Fibroblast of villous mesenchyme (primary cell): ENCODE data around the gene TSSK2. TPM values are rescaled to one million over a fixed set of nuclear protein-coding genes. Genes with fewer than 3 reads are reported as not detected.

ENCODE experiments used
- DNase-seq: peaks from one replicate; pipeline ENCODE4 v3.0.0-alpha.2; 2010; ENCODE audit warnings: low read depth
- H3K4me3 ChIP-seq: 2 replicates; pipeline ENCODE4 v1.5.1; 2011; ENCODE audit warnings: low read depth, mild to moderate bottlenecking, low read length
- CTCF ChIP-seq: IDR thresholded peaks from 2 replicates; pipeline ENCODE4 v1.5.1; 2012; ENCODE audit warnings: low read depth, mild to moderate bottlenecking, low read length; ENCODE audit not compliant: insufficient read depth
- total RNA-seq: library from RNA; depleted of rRNA; stranded (reverse); fragments of >200 nt; gene quantifications from 2 replicates; pipeline ENCODE4 v1.2.3, GENCODE V29; 2012

Gene TSSK2
- total RNA-seq, 1 donor, result not detected

GRCh38 chr22:19136915-19137314 is 5.8 kb downstream of the TSSK2 start:
- no peak for TF ChIP-seq CTCF
- no peak for DNase-seq
- H3K4me3 ChIP-seq, result no peak overlapping the region

DNA sequence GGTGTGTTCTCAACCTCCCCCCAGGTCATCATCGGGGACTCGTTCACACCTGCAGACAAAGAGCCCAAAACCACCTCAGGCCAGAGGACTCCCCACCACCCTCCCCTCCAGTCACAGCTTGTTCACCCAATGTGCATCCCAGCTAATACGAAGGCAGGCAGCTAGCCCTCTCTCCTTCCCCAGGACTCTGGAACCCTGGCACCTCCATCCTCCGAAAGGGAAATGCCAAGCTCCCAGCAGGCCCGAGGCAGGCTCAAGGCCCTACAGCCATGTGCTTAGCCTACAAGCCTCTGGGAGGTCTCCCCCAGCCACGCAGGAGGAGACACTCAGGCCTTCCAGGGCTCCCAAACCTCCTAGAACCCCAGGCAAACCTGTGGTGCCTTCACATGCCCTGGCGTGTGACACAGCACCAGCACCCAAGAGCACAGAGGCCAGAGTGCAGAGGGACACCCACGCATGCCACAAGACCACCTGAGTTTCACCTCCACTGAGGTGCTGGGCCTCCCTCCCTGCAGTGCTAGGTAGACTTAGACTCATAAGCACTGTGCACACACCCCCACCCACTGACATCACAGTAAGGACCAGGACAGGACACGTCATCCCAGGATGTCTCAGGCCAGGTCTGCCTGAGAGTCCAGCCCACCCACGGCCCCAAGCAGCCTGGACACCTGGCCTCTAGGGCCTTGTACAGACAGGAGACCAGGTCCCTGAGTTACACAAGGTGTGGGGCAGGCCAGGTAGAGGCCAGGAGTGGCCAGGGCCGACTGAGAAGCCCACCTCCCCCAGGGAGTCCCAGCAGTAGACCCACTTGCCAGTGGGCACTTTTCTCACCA is 6.5 kb downstream of the TSSK2 start:
- H3K4me3 ChIP-seq, result no peak overlapping the region
- no peak for TF ChIP-seq CTCF
- no peak for DNase-seq

DNA sequence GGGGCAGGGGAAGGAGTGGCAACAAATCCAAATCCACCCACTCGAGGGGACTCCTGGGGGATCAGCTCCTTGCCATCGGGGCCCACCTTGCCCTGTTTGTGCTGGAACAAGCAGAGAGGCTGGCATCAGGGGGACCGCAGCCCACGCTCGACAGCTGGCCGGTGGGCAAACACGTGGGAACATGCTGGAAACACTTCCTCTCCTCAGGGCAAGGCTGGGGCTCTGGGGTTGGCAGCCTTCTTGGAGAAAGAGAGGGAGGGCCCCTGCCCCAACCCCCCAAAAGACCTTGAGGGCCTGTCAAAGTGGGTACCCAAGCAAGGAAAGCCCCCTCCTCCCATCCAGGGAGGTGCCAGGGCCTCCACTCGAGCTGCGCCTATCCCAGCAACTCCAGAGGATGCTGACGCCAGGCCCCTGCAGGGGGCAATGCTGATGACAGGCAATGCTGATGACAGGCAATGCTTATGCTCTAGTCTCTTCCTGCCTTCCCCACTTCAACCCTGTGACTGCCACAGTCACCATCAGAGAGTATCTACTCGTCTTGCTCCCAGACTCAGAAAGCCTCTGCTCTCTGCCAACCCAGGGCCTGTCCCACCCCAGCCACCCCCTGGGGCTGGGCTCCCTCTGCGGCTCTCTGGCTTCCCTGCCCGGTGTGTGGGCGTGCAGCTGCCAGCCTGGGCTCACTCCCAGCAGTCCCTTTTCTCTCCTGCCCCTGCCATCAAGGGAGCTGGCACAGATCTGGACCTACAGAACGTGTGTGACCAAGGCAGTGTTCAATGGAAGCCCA is 7.3 kb downstream of the TSSK2 start:
- TF ChIP-seq CTCF, result no peak
- no peak for DNase-seq
- H3K4me3 ChIP-seq, result no peak overlapping the region

DNA sequence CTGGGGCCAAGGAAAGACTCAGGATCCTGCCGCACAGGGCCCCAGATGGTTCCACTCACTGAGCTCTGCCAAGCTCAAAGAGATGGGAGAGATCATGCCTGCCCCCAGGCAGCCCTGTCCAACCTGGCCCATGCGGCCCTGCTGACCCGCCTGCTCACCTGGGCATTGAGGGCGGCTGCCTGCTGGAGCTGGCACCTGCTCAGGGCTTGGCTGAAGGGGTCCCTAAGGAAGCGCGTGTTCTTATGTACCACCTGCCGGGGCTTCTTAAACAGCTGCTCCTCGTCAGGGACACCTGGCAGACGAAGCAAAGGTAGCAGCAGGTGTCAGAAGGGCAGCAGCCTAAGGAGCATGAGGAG is 7.9 kb downstream of the TSSK2 start:
- TF ChIP-seq CTCF, result no peak
- H3K4me3 ChIP-seq, result no peak overlapping the region
- DNase-seq, result no peak

DNA sequence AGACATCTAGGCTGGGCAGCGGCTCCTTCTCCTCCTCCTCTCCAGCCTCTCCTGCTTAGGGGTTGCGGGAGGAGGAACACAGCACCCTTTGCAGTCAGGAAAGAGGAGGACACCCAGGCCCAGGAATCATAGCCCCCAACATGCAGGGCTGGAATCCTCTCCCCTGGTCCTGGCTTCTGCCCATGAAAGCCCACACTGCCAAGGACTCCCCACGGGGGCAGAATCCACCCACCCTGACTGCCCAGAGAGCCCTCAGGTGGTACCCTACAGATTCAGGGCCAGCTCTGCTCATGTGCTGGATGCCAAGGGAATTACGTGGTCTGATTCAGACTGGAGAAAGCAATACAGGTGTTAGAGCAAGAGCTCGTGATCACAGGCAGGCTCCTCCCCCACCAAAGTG is 8.9 kb downstream of the TSSK2 start:
- DNase-seq, result no peak
- H3K4me3 ChIP-seq, result no peak overlapping the region
- TF ChIP-seq CTCF, result no peak

GRCh38 chr22:19142394-19142793 is 11.3 kb downstream of the TSSK2 start:
- no peak for TF ChIP-seq CTCF
- no peak overlapping the region for H3K4me3 ChIP-seq
- no peak for DNase-seq
